HG03439 (cell line): Measurements from ENCODE around the gene ABCC1.
"Not testable (repeated sequence)": the region's sequence is repeated elsewhere in the genome, so short reads cannot be mapped to it uniquely, and the experiment has no call there.

Experiments
- ATAC-seq: cut with Tn5 transposase; IDR thresholded peaks from one replicate; pipeline ENCODE4 v1.9.1; 2021; ENCODE audit warnings: mild to moderate bottlenecking, moderate library complexity; ENCODE audit not compliant: unreplicated experiment

The ABCC1 gene

DNA sequence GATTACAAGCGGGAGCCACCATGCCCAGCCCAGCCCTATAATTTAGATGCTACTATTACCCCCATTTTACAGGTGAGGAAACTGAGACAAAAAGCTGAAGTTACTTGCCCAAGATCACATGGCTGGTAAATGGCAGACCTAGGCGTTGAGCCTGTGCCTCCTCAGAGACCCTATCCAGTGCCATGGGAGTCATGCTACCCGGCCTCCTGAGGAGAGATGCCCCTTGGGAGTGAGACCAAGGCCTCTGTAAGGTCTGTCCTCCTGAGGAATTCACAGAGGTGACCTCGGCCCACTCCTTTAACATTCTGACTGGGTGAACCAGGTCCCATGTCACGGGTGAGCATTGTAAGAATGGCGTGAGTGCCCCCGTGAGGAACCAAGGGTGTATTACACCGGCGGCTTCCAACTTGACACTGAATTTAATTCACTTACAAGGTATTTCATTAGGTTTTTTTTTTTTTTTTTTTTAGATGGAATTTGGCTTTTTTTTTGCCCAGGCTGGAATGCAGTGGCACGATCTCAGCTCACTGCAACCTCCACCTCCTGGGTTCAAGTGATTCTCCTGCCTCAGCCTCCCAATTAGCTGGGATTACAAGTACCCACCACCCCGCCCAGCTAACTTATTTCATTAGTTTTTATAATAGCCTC is 178.2 kb downstream of the ABCC1 start:
- no peak for ATAC-seq

DNA sequence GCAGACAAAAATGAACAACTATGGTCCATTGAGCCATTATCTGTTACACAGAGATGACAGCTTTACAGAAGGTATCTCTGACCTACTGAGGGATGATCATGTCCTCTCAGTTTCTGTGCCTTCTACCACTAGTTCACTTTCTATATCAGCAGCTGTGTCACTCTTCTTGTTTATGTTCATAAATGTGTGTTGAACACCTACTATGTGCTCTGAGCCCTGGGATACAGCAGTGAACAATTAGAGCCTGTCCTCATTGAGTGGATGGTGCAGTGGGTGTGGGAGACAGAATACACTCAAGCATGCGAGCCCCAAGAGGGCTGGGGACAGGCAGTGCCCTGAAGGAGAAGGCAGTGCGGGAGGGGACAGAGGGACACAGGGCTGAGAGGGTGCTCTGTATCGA is 181.8 kb downstream of the ABCC1 start:
- no peak for ATAC-seq

DNA sequence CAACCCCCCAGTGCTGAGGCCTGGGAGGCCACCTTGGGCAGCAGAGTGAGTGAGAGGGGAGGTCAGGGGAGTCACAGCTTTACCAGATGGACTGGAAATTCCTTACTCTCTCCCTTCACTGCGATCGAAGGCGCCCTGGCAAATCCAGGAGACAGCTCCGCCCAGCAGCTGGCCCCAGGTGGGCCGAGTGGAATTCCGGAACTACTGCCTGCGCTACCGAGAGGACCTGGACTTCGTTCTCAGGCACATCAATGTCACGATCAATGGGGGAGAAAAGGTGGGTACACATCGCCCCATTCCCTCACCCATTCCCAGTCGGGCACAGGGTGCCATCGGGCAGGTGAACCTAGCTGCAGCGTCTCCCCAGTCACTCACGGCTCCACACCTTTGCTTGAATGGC is 182.2 kb downstream of the ABCC1 start:
- ATAC-seq, result no peak

DNA sequence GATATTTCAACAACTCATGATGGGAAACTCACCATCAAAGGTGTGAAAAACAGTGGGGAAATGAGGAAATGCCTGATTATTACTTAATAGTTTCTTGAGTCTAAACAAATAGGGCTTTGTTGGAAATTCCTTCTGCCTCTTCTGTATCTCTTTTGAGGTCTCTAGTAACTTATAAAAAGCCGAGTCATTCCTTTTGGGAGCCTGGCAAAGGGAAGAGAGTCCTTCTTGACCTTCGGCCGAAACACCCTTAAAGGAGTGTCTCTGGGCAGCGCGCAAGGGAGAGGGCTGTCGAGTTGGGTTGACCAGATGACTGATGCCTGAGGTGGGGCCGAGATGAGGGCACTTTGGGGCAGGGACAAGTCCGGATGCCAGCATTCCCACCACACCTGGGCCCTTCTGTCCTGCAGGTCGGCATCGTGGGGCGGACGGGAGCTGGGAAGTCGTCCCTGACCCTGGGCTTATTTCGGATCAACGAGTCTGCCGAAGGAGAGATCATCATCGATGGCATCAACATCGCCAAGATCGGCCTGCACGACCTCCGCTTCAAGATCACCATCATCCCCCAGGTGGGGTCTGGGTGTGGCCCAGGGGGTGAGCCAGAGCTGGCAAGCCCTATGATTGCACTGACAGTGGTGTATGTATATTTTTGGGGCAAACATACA is 184.7 kb downstream of the ABCC1 start:
- no peak for ATAC-seq

DNA sequence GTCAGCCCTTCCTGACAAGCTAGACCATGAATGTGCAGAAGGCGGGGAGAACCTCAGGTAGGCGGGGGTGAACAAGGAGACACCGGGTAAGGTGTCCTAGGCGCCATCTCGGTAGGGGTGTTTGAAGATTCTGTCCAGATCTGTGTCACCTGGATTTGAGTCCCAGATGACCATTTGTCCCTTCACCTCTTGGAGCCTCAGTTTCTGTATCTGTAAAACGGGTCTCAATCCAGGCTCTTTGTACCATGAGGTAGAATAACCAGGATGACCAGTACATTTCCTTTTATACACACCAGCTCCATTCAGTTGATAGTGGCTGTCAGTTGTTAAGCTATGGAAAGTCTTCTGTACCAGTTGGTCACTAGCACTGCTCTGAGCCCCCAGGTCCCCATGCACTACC is 187.2 kb downstream of the ABCC1 start:
- no peak for ATAC-seq

DNA sequence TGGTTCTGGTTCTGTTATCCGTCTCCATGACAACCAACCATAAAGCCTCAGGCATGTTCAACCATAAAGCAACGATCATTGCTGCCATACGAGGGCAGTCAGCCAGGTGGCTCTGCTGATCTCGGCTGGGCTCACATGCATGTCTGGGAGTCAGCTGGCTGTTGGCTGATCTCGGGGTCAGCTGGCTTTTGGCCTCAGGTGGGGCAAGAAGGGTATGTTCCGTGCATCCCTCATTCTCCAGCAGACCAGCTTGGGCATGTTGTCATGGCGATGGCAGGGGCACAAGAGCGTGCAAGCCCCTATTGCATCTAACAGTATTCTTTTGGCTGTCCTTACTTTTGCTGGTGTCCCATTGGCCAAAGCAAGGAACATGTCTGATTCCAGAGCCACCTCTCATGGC is 187.7 kb downstream of the ABCC1 start:
- ATAC-seq, result no peak

DNA sequence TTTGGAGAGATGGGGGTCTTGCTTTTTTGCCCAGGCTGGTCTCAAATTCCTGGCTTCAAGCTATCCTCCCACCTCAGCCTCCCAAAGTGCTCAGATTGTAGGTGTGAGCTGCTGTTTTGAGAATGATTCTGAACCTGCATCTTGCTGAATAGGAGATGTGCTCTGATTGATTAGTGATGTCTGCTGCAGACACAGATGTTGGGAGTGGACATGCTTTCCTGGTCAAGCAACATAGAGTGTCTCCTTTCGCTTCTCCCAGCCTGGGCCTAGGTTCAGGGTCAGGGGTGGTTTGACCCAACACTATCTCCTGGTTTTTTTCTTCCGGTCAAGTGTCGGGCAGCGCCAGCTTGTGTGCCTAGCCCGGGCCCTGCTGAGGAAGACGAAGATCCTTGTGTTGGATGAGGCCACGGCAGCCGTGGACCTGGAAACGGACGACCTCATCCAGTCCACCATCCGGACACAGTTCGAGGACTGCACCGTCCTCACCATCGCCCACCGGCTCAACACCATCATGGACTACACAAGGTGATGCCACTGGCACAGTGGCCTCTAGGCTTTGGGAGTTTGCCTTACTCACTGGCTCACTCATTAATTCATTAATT is 188.7 kb downstream of the ABCC1 start:
- ATAC-seq, result no peak

DNA sequence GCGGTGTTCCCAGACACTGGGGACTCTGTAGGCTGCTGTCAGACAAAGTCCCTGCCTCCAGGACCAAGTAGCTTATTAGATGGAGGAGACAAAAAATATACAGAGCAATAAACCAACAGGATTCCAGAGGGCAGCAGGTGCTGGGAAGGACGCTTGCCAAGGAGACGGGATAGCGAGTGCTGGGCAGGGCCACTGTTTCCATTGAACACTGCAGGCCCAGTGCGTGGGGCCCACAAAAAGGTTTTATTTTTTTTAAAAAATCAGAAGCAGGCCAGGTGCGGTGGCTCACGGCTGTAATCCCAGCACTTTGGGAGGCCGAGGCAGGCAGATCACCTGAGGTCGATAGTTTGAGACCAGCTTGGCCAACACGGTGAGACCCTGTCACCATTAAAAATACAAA is 189.6 kb downstream of the ABCC1 start:
- ATAC-seq, result no peak

DNA sequence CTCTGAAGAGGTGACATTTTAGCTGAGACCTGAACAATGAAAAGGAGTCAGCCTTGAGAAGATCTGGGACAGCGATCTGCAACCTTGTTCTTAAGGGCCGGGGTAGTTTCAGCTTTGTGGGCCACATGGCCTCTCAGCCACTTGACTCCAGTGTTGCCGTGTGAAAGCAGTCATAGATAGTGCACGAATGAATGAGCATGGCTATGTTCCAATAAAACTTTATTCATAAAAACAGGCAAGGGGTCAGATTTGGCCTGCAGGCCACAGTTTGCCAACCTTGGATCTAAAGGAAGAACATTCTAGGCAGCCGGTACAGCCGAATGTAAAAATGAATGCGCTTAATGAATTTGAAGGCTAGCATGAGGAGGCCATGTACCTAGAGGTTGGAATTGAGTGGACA is 190.4 kb downstream of the ABCC1 start:
- ATAC-seq, result no peak

DNA sequence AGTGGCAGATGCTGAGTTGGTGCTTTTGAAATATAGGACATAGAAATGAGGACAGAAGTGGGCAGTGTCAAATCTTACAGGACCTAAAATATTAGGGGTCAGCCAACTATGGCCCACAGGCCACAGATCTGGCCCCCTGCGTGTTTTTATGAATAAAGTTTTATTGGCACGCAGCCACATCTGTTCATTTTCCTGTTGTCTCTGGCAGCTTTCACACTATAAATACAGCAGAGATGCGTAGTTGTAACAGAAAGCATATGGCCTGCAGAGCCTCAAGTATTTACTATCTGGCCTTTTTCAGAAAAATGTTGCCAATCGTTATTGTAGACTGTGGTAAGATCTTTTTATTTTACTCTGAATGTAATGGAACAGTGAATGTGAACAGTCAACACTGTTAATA is 191.1 kb downstream of the ABCC1 start:
- no peak for ATAC-seq

DNA sequence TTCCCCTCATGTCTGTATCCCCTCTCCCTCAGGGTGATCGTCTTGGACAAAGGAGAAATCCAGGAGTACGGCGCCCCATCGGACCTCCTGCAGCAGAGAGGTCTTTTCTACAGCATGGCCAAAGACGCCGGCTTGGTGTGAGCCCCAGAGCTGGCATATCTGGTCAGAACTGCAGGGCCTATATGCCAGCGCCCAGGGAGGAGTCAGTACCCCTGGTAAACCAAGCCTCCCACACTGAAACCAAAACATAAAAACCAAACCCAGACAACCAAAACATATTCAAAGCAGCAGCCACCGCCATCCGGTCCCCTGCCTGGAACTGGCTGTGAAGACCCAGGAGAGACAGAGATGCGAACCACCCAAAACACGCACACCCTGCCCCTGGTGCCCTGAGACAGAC is 191.7 kb downstream of the ABCC1 start:
- ATAC-seq, result no peak

DNA sequence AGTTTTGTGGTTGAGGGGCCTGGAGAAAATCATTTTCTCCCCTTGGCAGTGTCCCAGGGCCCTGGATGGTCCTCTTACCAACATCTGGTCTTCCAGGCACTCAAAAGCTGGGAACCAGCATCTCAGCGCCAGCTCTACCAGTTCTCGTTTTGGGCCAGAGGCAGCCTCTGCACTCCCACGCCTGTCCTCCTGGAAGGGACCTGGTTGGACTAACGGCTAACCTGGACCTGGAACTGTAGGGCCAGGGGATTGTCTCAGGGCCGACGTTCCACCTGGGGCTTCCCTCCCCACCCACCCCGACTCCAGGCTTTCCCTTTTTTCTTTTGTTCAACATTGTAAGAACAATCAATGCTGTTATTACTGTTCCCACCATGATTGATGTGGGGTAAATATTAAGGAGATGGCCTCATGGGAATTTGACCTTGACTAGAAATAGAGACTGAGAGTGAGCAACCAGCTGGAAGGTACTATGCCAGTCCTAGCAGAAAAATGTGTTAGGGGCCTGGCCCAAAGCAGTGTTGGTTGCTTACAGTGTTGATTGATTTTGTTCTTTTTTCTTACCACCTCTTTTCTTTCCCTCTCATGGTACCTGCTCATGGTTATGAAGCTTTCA is 192.5 kb downstream of the ABCC1 start:
- ATAC-seq, result no peak

DNA sequence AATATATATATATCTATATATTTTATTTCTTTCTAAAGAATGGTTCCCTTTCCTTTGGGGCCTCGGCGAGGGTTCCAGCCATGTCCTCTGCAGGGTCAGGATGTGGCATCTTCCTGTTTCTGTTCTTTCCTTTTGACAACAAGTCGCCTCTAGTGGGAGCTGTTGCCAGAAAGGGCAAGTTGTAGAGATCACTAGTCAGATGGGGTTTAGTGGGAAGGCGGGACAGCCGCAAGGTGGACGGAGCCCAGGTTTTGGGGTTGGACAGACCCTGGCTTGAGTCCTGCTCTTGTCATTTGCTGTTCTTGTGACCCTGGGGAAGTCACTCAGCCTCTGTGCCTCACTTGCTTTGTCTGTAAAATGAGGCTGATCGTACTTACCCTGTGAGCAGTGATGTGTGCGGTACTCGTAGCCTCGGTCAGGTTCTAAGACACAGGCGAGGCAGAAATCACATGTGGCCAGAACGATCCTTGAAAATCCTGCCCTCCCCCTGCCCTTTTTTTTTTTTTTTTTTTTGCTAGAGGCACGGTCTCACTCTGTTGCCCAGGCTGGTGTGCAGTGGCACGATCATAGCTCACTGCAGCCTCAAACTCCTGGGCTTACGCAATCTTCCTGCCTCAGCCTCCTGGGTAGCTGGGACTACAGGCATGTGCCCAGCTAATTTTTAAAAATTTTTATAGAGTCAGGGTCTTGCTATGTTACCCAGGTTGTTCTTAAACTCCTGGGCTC is 193.8 kb downstream of the ABCC1 start:
- ATAC-seq, result no peak

DNA sequence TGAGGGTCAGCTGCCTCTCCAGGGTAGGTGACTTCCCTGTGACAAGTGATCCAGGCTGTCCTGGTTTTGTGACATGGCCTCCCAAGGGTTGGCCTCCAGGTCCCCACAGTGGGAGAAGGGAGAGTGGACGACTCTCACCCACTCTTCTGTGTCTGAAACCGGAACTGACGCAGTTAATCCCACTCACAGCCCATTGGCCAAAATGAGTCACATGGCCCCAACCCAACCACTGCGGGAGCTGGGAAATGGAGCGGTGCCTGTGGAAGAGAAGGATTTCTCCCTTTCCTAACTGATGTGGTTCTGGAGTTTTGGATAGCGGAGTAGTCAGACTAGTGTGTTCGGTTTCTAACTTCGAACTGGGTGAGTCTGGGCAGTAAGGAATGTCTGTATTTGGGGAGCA is 194.5 kb downstream of the ABCC1 start:
- ATAC-seq, result no peak

DNA sequence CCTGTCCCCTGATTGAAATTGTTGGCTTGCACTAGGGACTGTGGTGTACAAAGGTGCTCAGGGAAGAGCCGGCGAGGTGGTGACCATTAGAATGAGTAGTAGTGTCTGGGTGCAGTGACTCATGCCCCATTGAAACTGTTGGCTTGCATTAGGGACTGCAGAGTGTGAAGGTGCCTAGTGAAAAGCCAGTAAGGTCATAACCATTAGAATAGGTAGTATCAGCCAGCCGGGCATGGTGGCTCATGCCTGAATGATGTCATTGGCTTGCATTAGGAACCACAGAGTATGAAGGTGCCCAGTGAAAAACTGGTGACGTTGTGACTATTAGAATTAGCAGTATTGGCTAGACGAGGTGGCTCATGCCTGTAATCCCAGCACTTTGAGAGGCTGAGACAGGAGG is 195.0 kb downstream of the ABCC1 start:
- no peak for ATAC-seq

DNA sequence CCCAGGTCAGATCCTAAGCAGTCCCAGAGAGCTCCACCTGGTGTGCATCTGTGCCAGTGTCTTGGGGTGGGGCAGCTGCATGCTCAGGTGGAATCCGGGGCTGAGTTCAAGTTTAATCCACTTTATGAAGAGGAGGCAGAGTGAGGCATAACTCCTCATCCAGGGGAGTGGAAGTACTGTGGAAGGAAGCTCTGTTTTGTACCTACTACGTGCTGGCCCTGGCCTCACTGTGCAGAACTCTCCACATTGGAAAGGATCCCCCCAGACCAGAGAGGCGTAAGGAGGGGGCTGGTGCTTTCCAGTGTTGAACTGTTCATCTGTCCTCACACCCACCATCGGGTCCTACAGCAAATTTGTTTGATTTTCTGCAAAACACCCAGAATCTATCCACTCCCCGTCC is 195.9 kb downstream of the ABCC1 start:
- no peak for ATAC-seq

DNA sequence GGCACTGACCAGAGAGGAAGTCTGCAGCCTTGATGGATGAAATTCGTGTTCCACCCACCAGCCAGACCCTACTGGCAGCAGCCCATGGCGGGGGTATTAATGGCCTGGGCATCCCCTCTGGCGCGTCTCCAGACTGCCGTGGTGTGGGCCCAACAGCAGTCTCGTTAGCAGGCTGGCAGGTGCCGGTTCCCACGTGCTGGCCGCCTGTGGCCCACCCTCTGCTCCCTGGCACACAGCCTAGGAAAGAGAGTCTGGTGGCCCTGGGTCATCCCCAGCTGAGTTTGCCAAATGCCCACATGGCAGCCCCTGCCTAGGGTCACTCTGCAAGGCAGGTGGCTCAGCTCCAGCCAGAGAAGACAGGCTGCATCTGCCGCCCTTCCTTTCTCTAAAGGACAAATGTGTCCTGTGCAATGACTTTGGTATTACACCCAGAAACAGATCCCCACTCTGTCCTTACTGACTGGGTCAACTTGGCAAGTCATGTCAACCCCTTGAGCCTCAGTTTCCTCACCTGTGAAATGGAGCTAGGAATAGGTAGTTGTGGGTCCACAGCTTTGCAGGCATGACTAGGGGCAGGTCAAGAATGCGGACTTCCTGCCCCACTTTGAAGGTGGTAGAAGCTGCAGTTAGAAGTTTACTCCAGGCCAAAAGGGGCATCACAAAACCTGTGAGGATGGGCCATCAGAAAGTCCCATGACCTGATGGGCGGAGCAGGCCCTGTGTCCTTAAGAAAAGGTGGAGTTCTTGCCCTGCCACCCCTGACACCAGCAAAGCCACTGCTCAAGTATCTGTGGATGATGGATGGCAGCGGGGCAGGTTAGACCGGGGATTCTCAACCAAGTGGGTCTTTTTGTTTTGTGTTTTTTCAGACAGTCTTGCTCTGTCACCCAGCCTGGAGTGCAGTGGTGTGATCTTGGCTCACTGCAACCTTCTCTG is 197.2 kb downstream of the ABCC1 start:
- no peak for ATAC-seq

DNA sequence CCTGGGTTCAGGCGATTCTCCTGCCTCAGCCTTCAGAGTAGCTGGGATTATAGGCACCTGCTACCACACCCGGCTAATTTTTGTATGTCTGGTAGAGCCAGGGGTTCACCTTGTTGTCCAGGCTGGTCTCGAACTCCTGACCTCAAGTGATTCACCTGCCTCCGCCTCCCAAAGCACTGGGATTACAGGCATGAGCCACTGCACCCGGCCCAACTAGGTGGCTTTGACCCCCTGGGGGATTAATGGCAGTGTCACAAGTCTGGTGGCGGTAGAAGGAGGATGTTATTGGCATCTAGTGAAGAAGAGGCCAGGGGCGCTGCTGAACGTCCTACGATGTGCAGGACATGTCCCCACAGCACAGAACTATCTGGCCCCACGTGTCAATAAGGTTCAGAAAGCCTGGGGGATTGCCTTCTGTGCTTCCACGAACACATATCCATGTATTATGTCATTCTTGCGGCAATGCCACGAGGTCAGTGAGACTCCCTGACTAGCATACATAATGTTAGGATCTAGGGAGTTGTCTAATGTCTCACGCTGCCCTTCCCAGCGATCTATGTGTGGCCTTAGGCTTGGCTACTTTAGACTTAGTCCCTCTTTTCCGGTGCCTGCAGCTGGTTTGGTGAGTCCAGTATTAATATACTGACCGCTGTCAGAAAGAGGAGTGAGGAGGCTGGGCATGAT is 198.0 kb downstream of the ABCC1 start:
- ATAC-seq, result no peak

DNA sequence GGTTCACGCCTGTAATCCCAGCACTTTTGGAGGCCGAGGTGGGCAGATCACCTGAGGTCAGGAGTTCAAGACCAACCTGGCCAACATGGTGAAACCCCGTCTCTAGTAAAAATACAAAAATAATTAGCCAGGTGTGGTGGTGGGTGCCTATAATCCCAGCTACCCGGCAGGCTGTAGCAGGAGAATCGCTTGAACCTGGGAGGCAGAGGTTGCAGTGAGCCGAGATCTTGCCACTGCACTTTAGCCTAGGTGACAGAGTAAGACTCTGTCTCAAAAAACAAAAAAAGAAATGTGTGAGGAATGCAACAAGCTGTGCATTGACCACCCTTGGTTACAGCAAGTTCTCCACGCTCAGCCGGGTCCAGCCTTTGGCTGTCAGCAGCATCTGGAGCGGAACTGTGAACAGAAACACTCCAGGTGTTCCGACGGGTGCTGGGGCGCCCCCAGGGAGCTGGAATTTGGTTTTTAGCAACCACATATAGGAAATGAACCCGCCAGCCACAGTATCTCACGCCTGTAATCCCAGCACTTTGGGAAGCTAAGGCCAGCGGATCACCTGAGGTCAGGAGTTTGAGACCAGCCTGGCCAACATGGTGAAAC is 198.7 kb downstream of the ABCC1 start:
- not testable (repeated sequence) for ATAC-seq
